Measurements from ENCODE around the gene NHSL1.

DNA sequence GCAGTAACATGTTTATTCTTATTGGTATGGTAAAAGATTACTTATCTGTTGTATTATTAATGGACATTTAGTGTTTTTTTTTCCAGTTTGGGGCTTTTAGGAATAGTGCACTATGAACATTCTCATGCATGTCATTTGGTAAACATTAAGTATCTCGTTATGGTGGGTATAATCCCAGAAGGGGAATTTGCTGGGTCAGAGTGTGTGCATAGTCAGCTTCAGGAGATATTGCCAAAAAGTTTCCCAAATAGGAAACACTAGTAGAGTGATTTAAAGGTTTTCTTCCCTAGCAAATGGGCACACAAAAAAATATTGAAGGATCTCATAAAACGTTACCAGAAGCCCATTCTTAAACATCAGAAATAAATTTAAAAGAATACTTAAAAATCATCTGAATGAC is 25.2 kb upstream of the NHSL1 start:
- TF ChIP-seq, protein P1, sequence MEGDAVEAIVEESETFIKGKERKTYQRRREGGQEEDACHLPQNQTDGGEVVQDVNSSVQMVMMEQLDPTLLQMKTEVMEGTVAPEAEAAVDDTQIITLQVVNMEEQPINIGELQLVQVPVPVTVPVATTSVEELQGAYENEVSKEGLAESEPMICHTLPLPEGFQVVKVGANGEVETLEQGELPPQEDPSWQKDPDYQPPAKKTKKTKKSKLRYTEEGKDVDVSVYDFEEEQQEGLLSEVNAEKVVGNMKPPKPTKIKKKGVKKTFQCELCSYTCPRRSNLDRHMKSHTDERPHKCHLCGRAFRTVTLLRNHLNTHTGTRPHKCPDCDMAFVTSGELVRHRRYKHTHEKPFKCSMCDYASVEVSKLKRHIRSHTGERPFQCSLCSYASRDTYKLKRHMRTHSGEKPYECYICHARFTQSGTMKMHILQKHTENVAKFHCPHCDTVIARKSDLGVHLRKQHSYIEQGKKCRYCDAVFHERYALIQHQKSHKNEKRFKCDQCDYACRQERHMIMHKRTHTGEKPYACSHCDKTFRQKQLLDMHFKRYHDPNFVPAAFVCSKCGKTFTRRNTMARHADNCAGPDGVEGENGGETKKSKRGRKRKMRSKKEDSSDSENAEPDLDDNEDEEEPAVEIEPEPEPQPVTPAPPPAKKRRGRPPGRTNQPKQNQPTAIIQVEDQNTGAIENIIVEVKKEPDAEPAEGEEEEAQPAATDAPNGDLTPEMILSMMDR (IDR thresholded peaks at IDR 0.05) = no peak
- TF ChIP-seq POLR2AphosphoS5 (IDR thresholded peaks at IDR 0.05) (no peak), POLR2A (IDR thresholded peaks at IDR 0.05) (no peak)

All from transverse colon (tissue), 4 donors.